GM11168 (cell line): ENCODE data around the gene RFWD3.

Source experiments
- in situ Hi-C: fragments of 300-500 bp; cut with MboI; formaldehyde crosslinking; loops from one replicate; pipeline ENCODE4 v1.12.0; 2022; ENCODE audit warnings: low sequenced_read_pairs; ENCODE audit not compliant: unreplicated experiment

Gene RFWD3

DNA sequence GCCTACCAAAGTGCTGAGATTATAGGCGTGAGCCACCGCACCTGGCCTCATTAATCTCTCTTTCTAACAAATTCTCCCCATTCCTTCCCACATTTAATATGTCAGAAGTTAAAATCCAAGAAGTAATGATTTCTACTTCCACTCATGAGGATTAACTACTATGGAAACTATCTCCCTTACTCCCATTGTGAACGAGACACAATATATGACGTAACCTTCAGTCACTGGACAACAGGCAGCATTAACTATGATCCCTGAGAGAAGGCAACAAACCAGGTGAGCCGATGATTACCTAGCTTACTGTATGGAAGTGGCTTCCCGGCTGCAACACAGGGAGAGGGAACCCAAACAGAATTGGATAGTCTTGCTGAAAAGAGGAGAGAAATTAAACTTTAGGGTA, 79.7 kb downstream of the RFWD3 start:
- in situ Hi-C loops, result no loop called here

DNA sequence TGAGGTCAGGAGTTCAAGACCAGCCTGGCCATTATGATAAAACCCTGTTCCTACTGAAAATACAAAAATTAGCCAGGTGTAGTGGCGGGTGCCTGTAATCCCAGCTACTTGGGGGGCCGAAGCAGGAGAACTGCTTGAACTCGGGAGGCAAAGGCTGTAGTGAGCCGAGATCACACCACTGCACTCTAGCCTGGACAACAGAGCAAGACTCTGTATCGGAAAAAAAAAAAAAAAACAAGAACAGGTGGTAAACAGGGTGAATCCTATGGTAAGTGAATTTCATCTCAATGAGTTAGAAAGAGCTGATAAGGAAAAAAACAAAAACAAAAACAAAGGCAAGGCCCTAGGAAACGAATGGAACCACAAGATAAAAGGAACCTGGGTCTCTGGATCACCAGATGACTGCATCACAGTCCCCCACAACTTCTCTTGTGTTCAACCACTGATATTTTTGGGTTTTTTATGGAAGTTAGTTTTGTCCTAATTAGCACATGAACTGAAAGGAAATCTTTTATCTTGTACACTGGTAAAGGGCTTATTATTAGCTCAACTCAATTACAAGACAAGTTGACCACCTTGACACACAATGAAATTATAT, 80.7 kb downstream of the RFWD3 start:
- in situ Hi-C loops, result no loop called here

DNA sequence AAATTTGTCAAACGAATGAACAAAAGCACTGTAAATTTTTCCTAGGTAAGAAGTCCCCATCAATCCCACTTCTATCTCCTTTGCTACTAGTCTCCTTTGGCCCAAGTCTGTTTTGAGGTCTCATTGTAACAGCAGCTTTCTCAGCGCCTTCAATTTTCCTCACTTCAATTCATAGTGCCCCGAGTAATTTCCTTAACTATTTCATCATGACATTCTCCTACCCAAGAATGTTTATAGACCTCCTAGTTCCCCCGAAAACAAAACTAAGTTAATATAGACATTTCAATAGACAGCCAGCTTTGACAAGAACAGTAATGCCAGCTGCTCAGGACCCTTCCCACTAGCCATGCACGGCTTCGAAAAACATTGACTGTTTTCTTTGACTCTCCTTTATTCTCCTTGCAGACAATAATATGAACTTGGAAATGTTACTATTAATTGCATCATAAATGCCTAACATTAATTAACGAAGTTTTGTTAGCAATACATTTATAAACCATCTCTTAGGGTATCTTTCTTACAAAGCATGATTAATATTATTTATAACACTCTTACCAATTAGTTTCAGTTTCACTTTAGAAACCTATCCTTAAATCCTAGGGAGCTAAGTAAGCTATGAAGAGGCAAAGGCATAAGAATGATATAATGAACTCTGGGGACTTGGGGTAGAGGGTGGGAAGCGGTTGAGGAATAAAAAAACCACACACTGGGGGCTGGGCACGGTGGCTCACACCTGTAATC, 82.6 kb downstream of the RFWD3 start:
- in situ Hi-C loops, result no loop called here

DNA sequence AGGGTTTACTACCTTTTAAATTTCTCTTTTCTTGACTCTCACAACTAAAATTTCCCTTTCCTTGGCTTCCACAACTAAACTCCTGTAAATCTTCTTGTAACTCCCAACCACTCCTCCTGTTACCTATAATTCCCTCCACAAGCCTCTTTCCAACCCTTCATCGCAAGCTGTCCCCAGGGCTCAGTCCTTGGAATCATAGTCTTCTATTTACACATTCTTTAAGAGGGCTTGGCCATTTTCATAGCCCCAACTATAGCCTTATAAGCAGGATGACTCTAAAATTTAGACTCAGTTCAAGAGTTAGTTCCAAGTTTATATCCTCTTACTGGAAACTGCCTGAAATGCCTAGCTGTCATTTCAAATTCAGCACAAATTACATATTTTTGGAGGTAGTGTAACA, 83.7 kb downstream of the RFWD3 start:
- in situ Hi-C loops, result no loop called here

DNA sequence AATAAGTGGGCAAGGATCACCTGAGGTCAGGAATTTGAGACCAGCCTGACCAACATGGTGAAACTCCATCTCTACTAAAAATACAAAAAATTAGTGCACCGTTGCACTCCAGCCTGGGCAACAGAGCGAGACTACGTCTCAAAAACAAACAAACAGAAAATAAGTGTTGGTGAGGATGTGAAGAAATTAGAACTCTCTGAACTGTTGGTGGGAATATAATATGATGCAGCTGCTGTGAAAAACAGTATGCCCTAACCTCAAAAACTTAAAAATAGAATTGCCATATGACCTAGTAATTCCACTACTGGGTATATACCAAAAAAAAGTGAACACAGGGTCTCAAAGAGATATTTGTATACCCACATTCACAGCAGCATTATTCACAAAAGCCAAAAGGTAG, 85.8 kb downstream of the RFWD3 start:
- in situ Hi-C loops, result no loop called here

DNA sequence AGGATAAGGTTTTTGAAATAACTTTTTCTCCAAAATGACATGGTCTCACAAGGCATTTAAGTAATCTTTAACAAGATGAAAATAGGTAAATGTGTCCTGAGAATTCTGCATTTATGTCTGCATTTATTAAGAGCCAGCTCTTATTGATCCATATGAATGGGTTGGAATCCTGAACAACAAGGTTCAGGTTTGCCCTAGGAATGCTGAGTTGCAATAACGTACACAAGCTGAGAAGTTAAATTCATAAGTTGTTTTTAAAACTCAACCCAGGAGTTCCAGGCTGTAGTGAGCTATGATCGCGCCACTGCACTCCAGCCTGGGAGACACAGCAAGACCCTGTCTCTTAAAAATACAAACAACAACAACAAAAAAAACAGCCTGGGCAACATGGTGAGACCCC, 87.8 kb downstream of the RFWD3 start:
- in situ Hi-C loops, result no loop called here

DNA sequence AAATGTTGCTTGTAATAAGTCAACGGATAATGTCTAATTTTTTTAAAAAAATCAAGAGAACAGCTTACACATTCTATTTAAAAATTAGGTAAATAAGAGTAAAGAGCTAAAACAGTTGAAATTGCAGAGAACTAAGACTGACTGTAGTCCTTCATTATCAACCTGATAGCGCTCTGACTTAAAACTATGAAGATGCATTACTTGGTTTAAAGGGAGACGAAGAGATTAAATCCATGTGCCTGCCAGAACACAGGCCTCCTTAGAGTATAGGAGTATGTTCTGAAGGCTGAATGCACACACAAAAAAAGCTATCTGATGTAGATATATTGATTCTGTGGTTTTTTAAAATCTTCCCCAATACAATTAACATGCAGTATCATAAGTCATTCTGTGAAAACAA, 88.2 kb downstream of the RFWD3 start:
- in situ Hi-C loops, result no loop called here

DNA sequence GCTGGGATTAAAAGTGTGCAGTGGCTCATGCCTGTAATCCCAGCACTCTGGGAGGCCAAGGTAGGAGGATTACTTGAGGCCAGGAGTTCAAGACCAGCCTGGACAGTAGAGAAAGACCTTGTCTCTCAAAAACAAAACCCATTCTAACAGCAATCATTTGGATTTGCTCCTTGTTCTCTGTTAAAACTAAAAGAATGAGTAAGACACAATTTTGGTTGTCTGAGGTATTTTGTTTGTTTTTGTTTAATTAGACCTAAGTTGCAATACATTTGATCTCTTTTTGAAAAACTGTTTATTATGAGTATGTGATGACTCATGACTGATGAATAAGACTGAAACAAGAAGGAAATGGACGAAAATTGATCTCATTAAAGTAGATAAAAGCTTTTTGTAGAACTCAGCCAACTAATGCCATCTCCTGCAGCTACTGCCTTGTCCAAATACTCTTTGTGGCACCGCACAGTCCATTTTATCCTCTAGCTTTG, 88.8 kb downstream of the RFWD3 start:
- in situ Hi-C loops, result no loop called here

DNA sequence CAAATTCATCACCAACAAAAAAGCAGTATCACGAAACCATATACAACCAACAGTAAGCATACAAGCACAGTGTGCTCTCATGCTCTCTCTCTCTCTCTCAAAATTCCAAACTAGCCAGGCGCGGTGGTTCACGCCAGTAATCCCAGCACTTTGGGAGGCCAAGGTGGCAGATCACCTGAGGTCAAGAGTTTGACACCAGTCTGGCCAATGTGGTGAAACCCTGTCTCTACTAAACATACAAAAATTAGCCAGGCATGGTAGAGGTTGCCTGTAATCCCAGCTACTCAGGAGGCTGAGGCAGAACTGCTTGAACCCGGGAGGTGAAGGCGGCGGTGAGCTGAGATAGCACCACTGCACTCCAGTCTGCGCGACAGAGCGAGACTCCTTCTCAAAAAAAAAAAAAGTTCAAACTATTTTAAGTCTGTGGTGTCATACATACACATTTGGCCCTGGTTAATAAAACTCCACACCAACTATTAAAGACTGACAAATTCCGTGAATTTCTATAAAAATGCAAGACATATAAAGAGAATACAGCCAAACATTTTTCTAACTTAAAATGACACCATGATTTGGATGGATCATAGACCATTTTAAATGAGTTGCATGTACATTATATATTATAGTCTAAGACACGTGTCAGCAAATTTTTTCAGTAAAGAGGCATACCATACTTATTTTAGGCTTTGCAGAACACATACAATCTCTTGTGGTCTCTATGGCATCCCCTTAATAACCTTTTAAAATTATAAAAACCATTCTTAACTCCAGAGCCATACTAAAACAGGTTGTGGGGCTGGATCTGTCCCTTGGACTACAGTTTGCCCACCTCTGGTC, 90.7 kb downstream of the RFWD3 start:
- in situ Hi-C loops, result no loop called here

DNA sequence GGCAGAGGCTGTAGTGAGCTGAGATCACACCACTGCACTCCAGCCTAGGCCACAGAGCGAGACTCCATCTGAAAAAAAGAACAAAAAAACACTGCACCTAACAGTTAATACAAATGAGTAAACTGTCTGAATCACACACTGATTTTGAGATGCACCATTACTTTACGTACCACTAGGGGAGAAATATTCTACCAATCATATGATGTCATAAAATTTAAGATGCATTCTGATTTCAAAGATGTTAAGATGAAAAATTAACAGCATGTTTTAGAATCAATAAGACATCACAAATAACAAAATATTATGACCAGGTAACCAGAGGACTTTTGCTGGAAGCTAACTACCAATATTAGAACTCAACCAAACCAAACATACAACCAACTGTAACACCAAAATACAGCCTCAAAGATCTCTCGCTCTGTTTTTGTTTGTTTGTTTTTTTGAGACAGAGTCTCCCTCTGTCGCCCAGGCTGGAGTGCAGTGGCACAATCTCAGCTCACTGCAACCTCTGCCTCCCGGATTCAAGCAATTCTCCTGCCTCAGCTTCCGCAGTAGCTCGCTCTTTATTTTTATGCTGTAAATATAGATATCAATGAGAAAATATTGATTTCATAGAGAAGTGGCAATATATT, 91.4 kb downstream of the RFWD3 start:
- in situ Hi-C loops, result no loop called here

DNA sequence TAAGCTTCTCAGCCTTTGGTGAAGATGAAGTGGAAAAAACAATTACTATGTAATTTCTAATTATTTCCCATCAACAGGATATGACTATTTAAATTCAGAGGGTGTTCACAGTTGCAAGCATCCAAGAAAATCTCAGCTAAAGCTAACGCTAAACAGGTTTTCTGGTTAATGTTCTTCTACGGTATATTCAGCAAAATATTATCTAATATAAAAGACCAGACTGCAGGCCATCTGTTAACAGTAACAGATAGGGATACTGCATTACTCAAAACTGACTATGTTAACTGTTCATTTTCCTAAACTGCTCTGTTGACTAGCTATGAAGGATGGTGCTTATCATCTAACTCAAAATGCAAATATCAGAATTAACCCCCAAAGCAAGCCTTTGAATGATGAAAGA, 92.5 kb downstream of the RFWD3 start:
- in situ Hi-C loops, result no loop called here

DNA sequence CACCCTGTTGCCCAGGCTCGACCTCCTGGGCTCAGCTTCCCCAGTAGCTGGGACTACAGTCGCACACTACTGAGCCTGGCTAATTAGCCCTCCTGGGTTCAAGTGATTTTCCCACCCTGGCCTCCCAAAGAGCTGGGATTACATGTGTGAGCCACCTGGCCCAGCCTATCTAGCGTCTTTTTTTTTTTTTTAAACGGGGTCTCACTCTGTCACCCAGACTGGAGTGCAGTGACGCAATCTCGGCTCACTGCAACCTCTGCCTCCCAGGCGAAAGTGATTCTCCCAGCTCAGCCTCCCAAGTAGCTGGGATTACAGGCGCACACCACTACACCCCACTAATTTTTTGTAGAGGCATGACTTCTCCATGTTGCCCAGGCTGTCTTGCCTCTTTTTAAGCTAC, 93.1 kb downstream of the RFWD3 start:
- in situ Hi-C loops, result no loop called here
